ENCODE results near the gene NANOS2. TPM values are rescaled to one million over a fixed set of nuclear protein-coding genes. Genes with fewer than 3 reads are reported as not detected.

Gene NANOS2
- total and polyA plus RNA-seq, 2 of the 13 experiments (the other 11 are each of a cell fraction or from before 2014, with no cell fraction given), result not detected

DNA sequence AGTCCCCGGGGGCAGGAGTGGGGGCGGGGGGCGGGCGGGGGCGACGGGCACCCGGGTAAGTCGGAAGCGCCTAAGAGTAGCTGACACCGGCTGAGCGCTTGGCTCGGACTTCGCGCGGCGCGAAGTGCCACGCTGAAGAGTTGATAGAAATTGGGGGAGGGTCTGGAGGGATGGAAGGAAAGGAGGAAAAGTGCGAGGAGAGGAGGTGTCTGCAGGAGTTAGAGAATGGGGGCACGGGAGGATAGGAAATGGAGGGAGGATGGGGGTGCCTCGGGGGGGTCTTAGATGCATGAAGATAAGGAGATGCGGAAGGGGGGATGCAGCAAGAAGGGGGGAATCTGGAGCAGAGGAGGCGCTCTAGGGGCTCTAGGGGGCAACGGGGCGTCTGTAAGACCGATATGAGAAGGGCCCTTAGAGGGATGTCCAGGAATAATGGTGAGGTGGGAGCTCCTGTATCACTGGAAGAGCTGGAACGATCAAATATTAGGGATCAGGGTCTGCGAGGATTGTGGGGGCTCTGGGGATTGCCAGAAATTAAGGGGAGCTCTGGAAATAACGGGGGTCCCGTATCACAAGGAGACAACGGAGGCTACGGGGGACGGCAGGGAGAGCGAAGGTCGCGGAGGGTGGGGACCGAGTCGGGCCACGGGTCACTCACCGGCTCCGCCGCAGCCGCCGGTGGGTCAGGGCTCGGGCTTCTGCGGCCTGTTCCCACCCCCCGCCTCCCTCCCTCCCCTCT, 12.5 kb downstream of the NANOS2 start, which contains the start of gene MYPOP:
TSS of gene MYPOP (minus strand) at position 702 of the 739 bp plus-strand sequence. CDS start 840 bp downstream, outside the sequence.
- Histone ChIP-seq H3K27ac (ENCODE audit: extremely low read length, insufficient read depth, low read length) (peak within 1 kb of the TSS; percentile 90), H4K20me1 (ENCODE audit: insufficient read depth, low read length) (no peaks in the 10 kb centered on the region), H3K79me2 (ENCODE audit: insufficient read depth, low read length) (peaks cover 17% of the 10 kb centered on the region), H2AFZ (ENCODE audit: low read length) (no peak within 1 kb of the TSS), H3K9me3 (ENCODE audit: low read length) (no peaks in the 10 kb centered on the region), H3K36me3 (replicated peaks in 1 of 2; ENCODE audit: control insufficient read depth in 1 of 2, insufficient read depth in 2 of 2, low read length in 2 of 2) (peaks cover 1 to 13% of the 10 kb centered on the region in 2 experiments; a peak in 3 of 5 replicates), H3K9ac (ENCODE audit: insufficient read depth, low read depth, low read length) (peak within 1 kb of the TSS; percentile 79), H3K4me2 (ENCODE audit: low read depth, low read length) (peak within 1 kb of the TSS; percentile 91), H3K4me1 (ENCODE audit: insufficient read depth, low read length) (peaks cover 45% of the 10 kb centered on the region), H3K27me3 (ENCODE audit: control insufficient read depth in 1 of 2, insufficient read depth in 2 of 2, low read length in 2 of 2) (peaks cover 0 to 3% of the 10 kb centered on the region in 2 experiments; a peak in 2 of 5 replicates), H3K4me3 (replicated peaks in 1 of 3; ENCODE audit: insufficient read depth in 1 of 3, low read depth in 2 of 3, low read length in 3 of 3) (peak within 1 kb of the TSS; percentile 66 to 87 (median 83))
- WGBS (ENCODE audit: low lambda C conversion rate), result 1% methylated on average over 30 of the region's 47 CpGs
- ATAC-seq (peak; percentile 73), DNase-seq (ENCODE audit: low spot score) (no peak), FAIRE-seq (no peak)
- ChIA-PET POLR2A (interaction anchor here (0.9 to 3.4 kb wide), 14 partner anchors 9 to 174 kb away, joined by 3 to 24 read pairs (median 4); partner anchors contain the start of genes CCDC61, FOXA3, IRF2BP1 and SIX5), CTCF (ENCODE audit: low intra/inter-chr PET ratio, low total read pairs) (interaction anchor here (1.6 kb wide), 1 partner anchor 19 kb away, joined by 4 read pairs; no protein-coding TSS in a partner anchor)
- no TSS peak for BruUV-seq (replicated peaks)
- in situ Hi-C loops (cut with HindIII; ENCODE audit: extremely low pct_ligation_motif_present, low pct_unique_long_range_greater_than_20kb), result loop anchor here (10.0 kb wide), 1 partner anchor 173 kb away; no protein-coding TSS in a partner anchor
- intact Hi-C loops (cut with micrococcal nuclease; ENCODE audit: unreplicated experiment), result no loop called here
- TF ChIP-seq SMAD9 (CRISPR knock-in tag; IDR thresholded peaks at IDR 0.05) (no peak), ZNF263 (CRISPR knock-in tag; IDR thresholded peaks at IDR 0.05) (no peak), ATAD3A (CRISPR knock-in tag; IDR thresholded peaks at IDR 0.05) (no peak), PHB2 (IDR thresholded peaks at IDR 0.05; ENCODE audit: partially characterized antibody) (no peak), ZKSCAN5 (CRISPR knock-in tag; IDR thresholded peaks at IDR 0.05) (no peak), CREB1 (IDR thresholded peaks at IDR 0.05) (no peak), CREB1 (CRISPR knock-in tag; IDR thresholded peaks at IDR 0.05) (no peak), BORCS8-MEF2B (CRISPR knock-in tag; IDR thresholded peaks at IDR 0.05) (no peak; the same call in 1 of the 2 replicates), ZNF12 (CRISPR knock-in tag; IDR thresholded peaks at IDR 0.05) (no peak), ZNF577 (CRISPR knock-in tag; IDR thresholded peaks at IDR 0.05; ENCODE audit: borderline replicate concordance, low read depth) (no peak), EHMT2 (IDR thresholded peaks at IDR 0.05; ENCODE audit: borderline replicate concordance, low read depth, low read length) (no peak), RAD21 (CRISPR knock-in tag; IDR thresholded peaks at IDR 0.05) (no peak), ZNF607 (CRISPR knock-in tag; IDR thresholded peaks at IDR 0.05; ENCODE audit: borderline replicate concordance) (no peak)
- TF ChIP-seq, protein P1, sequence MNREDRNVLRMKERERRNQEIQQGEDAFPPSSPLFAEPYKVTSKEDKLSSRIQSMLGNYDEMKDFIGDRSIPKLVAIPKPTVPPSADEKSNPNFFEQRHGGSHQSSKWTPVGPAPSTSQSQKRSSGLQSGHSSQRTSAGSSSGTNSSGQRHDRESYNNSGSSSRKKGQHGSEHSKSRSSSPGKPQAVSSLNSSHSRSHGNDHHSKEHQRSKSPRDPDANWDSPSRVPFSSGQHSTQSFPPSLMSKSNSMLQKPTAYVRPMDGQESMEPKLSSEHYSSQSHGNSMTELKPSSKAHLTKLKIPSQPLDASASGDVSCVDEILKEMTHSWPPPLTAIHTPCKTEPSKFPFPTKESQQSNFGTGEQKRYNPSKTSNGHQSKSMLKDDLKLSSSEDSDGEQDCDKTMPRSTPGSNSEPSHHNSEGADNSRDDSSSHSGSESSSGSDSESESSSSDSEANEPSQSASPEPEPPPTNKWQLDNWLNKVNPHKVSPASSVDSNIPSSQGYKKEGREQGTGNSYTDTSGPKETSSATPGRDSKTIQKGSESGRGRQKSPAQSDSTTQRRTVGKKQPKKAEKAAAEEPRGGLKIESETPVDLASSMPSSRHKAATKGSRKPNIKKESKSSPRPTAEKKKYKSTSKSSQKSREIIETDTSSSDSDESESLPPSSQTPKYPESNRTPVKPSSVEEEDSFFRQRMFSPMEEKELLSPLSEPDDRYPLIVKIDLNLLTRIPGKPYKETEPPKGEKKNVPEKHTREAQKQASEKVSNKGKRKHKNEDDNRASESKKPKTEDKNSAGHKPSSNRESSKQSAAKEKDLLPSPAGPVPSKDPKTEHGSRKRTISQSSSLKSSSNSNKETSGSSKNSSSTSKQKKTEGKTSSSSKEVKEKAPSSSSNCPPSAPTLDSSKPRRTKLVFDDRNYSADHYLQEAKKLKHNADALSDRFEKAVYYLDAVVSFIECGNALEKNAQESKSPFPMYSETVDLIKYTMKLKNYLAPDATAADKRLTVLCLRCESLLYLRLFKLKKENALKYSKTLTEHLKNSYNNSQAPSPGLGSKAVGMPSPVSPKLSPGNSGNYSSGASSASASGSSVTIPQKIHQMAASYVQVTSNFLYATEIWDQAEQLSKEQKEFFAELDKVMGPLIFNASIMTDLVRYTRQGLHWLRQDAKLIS (CRISPR knock-in tag; IDR thresholded peaks at IDR 0.05), result no peak
- TF ChIP-seq, protein P2, sequence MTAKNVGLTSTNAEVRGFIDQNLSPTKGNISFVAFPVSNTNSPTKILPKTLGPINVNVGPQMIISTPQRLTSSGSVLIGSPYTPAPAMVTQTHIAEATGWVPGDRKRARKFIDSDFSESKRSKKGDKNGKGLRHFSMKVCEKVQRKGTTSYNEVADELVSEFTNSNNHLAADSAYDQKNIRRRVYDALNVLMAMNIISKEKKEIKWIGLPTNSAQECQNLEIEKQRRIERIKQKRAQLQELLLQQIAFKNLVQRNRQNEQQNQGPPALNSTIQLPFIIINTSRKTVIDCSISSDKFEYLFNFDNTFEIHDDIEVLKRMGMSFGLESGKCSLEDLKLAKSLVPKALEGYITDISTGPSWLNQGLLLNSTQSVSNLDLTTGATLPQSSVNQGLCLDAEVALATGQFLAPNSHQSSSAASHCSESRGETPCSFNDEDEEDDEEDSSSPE (CRISPR knock-in tag; IDR thresholded peaks at IDR 0.05), result peak; percentile 45
- TF ChIP-seq, protein P3, sequence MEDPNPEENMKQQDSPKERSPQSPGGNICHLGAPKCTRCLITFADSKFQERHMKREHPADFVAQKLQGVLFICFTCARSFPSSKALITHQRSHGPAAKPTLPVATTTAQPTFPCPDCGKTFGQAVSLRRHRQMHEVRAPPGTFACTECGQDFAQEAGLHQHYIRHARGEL (CRISPR knock-in tag; IDR thresholded peaks at IDR 0.05), result no peak
- TF ChIP-seq, protein P4, sequence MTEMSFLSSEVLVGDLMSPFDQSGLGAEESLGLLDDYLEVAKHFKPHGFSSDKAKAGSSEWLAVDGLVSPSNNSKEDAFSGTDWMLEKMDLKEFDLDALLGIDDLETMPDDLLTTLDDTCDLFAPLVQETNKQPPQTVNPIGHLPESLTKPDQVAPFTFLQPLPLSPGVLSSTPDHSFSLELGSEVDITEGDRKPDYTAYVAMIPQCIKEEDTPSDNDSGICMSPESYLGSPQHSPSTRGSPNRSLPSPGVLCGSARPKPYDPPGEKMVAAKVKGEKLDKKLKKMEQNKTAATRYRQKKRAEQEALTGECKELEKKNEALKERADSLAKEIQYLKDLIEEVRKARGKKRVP (CRISPR knock-in tag; IDR thresholded peaks at IDR 0.05), result no peak
- TF ChIP-seq, protein P5, sequence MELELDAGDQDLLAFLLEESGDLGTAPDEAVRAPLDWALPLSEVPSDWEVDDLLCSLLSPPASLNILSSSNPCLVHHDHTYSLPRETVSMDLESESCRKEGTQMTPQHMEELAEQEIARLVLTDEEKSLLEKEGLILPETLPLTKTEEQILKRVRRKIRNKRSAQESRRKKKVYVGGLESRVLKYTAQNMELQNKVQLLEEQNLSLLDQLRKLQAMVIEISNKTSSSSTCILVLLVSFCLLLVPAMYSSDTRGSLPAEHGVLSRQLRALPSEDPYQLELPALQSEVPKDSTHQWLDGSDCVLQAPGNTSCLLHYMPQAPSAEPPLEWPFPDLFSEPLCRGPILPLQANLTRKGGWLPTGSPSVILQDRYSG (CRISPR knock-in tag; IDR thresholded peaks at IDR 0.05), result no peak

Measured in HepG2 (cell line).